Stimulated activated CD4-positive, alpha-beta T cell treated with anti-CD3 and anti-CD28 coated beads, Interleukin-12 subunit alpha, Interleukin-12 subunit beta, amount 100 ng/mL, for 48 hours (primary cell): ENCODE measurements around the gene PRAMEF12.
"Not testable (repeated sequence)": the region's sequence is repeated elsewhere in the genome, so short reads cannot be mapped to it uniquely, and the experiment has no call there.

ENCODE experiments used
- DNase-seq, 3 donors: peaks; one replicate each; pipeline ENCODE4 v3.0.0-alpha.2; 2020; ENCODE audit warnings: low read depth in 2 of 3, low spot score in 1 of 3

Gene PRAMEF12

GRCh38 chr1:12773438-12773837 lies at the start of gene PRAMEF12:
PRAMEF12 (plus strand) TSS chr1:12773738; CDS start chr1:12774868, 1,130 bp downstream.
- no peak for DNase-seq

- DNase-seq: no peak
These were observed 45.1 kb upstream of the PRAMEF12 start for GRCh38 chr1:12728391-12728790.

GRCh38 chr1:12730156-12730555 lies 43.4 kb upstream of the PRAMEF12 start:
- no peak for DNase-seq

DNA sequence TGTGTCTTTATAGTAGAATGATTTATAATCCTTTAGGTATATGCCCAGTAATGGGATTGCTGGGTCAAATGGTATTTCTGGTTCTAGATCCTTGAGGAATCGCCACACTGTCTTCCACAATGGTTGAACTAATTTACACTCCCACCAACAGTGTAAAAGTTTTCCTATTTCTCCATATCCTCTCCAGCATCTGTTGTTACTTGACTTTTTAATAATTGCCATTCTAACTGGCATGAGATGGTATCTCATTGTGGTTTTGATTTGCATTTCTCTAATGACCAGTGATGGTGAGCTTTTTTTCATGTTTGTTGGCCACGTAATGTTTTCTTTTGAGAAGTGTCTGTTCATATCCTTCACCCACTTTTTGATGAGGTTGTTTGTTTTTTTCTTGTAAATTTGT lies 42.5 kb upstream of the PRAMEF12 start:
- not testable (repeated sequence) for DNase-seq

DNA sequence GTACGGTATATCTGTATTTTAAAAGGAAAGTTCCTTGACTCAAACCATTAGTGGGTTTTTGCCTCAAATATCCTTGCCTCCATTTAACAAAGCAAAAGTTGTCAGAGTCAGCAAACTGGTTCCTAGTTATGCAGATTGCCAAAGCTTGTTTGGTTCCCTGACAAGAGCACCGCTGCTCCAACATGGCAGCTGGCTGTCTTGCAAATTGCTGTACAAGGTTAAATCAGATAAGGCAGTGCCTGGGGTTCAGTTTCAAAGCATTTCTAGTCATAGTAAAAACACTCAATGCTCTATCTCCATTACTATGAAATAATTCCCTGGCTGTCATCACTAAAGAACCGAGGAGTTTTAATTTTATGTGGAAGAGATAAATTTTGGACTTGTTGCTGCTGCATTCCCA lies 38.9 kb upstream of the PRAMEF12 start:
- no peak for DNase-seq

GRCh38 chr1:12738934-12739333 lies 34.6 kb upstream of the PRAMEF12 start:
- no peak for DNase-seq

DNA sequence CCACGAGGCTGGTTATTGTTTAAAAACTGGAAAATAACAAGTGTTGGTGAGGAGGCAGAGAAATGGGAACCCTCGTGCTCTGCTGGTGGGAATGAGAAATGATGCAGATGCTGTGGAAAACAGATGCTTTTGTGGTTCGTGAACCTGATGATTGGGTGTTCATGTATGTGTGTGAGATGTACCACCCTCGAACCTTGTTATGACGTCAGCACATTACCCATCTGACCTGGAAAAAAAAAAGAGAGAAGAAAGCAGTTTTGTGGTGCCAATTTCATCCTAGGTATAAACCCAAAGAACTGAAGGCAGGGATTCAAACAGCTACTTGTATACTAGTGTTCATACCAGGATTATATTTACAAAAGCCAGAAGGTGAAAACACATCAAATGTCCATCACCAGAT lies 33.9 kb upstream of the PRAMEF12 start:
- DNase-seq: no peak

- no peak for DNase-seq
These were observed 31.6 kb upstream of the PRAMEF12 start for GRCh38 chr1:12741946-12742345.

GRCh38 chr1:12745126-12745991 lies 28.2 kb upstream of the PRAMEF12 start:
- no peak for DNase-seq

- DNase-seq: no peak
These were observed 27.6 kb upstream of the PRAMEF12 start, which contains the start of gene CFAP107 for GRCh38 chr1:12745992-12746323. CFAP107 (plus strand) TSS chr1:12746200; CDS start chr1:12746431, 231 bp downstream.

DNA sequence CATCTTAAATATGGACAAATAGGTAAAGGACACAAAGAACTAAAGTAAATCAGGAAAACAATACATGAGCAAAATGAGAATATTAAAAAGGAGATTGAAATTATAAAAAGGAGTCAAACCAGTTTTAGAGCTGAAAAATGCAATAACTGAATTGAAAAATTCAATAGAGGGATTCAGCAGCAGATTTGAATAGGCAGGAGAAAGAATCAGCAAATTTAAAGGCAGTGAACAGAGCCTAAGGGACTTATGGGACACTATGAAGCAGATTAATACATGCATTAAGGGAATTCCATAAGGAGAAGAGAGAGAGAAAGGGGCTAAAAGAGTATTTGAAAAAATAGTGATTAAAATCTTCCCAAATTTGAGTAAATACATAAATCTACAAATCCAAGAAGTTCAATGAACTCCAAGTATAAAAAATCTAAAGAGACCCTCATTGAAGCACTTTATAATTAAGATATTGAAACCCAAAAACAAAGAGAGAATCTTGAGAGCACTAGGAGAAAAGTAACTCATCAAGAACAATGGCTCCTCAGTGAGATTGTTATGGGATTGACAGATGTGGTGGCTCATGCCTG lies 24.7 kb upstream of the PRAMEF12 start:
- DNase-seq: no peak

DNA sequence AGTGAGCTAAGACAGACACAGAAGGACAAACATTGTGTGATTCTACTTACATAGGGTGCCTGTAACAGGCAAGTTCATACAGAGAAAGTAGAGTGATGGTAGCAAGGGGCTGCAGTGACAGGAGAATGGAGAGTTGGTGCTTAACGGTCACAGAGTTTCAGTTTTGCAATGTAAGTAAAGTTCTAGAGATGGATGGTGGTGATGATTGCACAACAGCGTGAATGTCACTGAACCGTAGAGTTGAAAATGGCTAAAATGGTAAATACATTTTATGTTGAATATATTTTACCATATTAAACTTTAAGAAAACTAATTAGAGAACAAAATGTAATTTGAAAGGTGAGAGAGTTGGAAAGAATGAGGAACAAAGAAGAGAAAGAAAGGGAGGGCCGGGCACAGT lies 18.8 kb upstream of the PRAMEF12 start:
- no peak for DNase-seq

DNA sequence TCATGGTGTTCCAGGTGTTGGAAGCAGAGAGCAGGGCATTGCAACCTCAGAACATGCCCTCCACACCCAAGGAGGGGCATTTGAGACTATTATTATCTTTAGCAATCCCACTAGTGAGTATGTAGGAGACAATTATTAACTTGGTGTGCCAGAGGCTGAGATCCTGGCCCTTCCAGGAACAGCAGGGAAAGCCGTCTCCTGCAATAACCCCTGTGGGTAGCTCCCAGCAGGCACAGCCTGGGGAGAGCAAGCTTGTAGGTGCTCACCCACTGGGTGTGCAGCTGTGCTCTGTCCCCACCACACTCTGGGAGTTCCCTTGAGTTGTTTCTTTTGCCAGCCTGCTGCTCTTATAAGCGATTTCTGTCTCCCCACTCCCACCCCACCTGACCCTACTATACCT lies 17.3 kb upstream of the PRAMEF12 start:
- DNase-seq: no peak

DNA sequence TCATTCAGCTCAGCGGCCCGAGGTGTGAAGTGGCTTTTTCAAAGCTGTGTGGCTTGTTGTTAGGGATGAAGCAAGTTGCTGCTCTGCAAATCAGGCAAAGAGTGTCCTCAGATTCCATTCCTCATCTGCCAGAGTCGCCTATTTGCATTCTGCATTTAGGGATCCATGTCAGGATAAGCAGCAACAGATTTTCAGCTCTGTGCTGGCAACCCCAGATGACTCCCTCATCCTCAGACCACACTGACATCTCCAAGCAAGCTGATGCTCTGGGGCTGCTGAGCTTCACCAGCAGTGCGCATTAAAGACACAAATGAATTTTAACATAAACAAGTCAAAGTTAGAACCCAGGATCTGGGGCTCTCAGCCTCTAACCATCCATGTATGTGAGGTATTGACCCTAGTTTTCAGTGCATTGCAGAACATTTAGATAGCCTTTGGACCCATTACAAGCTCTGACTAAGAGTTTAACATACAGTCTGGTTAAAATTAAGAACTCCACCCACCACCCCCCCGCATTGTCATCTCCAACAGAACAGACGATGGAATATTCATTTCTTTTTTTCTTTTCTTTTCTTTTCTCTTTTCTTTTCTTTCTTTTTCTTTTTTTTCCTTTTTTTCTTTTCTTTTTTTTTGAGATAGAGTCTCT lies 16.6 kb upstream of the PRAMEF12 start:
- DNase-seq: no peak

GRCh38 chr1:12757836-12758235 lies 15.7 kb upstream of the PRAMEF12 start:
- no peak for DNase-seq

DNA sequence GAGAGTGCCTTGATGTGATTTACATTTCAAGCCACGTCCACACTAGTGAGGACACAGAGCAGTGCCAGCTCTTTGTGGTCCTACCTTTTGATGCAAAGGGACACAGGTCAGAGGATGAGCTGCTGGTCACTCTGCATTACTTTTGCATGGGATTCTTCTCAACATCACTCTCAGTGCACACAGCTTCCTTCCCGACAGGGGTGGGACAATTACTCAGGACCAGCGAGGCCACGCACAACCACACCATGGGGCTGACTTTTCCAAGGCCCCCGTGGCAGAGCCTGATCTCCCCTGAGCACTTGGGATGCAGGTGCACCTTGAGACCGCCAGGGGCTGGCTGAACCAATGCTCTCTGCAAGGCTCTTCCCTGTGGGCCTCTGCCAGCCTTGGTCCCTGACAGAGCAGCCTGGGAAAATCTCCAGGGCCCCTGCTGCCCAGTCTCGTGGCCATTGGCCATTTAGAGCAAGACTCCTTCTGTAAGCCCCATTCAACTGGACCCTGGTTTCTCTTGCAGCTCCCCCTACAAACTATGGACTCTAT lies 13.2 kb upstream of the PRAMEF12 start:
- DNase-seq: no peak

- DNase-seq: no peak
These were observed 11.8 kb upstream of the PRAMEF12 start for GRCh38 chr1:12761781-12762180.

GRCh38 chr1:12762766-12763165 lies 10.8 kb upstream of the PRAMEF12 start:
- DNase-seq: no peak

- DNase-seq: no peak
These were observed 10.1 kb upstream of the PRAMEF12 start for GRCh38 chr1:12763479-12763878.

- no peak for DNase-seq
These were observed 9.5 kb upstream of the PRAMEF12 start for GRCh38 chr1:12764016-12764415.

DNA sequence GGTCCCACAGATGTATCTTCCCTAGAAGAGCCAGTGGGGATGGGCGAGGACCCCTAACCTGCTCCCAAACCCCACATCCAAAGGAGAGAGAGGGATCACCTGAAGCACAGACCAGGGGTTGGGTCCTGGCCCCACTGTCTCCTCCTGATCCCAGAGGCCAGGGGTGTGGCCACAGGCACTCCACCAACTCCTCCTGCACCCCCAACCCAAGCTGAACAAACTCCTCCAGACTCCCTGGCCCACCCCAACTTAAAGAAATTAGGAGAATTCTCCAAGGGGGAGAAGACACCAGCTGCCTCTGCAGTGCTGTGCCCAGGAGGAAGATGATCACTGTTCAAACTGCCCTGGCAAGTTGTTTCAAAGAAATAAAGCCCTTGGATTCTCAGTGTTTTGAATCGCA lies 4.5 kb upstream of the PRAMEF12 start:
- DNase-seq: no peak

DNA sequence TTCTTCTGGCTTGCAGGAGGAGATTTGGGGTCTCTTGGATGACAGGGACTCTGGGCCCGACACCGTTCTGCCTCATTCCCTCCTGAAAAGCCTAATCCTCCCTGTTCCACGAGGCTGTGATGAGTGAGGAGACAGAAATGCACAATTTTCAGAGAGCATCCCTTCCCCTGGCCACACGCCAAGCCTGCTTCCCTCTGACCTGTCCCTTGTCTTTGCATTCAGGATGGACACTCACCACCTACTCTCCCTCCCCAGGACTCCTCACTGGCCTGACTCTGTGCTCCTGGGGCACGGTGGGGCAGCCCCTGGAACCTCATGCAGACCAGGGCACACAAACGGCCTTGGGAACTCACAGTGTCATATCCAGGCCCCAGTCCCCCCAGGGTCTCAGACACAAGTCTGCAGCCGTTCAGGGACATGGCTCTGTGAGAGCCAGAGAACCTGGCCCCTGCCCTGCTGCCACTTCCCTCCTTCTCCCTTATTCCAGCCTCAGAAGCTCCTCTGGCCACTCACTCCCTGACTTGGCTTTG lies 3.5 kb upstream of the PRAMEF12 start:
- no peak for DNase-seq
